ENCODE data around the gene RERE.
A peak's percentile ranks its signal among the peaks of the same experiment; 100 is the strongest.

Gene RERE

DNA sequence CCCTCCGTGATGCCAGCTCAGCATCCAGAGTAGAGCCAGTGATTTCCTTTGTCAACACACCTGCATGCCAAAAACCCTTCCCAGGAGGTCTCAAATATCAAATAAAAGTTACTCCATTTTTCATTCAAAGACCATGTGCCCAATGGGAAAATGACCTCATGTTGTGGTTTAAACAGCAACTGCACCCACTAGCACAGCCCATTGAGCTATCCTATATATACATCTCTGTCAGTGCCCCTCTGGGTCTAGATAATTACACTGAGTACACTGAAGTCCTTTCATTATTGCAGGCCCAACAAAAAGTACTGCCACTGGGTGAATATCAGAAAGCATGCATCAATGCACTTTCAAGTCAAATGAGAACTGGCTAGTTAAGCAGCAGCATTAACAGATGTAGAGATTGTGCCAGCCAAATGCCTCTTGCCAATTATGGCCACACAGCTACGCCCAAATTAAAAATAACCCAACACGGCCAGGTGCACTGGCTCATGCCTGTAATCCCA is 381.8 kb downstream of the RERE start:
- no peak for DNase-seq

DNA sequence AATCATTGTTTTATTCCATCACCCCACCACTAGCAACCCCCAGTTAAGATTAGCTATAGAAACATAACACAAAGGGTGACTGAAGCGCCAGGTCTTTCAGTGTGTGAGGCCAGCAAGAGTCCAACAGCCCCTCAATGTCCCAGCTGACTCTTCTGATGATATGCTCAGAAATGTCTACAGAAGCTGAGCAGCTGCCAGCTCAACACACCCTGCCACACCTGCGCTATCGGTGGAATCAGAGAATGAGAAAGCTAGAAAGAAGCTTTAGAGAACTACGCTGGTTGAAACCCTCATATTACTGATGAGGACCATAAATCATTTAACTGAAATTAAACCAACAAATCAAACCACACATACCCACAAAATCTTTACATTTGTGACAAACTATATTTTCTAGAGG is 383.3 kb downstream of the RERE start:
- DNase-seq, result no peak

GRCh38 chr1:8431784-8432183 is 385.7 kb downstream of the RERE start:
- no peak for DNase-seq

DNA sequence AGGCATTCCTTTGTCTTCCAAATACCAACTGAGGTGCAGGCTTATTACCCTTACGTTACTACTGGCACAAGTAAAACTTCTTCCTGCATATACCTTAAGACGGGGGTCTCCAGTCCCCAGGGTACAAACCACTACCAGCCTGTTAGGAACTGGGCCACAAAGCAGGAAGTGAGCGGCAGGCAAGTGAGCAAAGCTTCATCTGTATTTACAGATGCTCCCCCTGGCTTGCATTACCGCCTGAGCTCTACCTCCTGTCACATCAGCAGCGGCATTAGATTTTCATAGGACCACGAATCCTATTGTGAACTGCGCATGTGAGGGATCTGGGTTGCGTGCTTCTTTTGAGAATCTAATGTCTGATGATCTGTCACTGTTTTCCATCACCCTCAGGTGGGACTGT is 386.4 kb downstream of the RERE start:
- DNase-seq, result no peak

DNA sequence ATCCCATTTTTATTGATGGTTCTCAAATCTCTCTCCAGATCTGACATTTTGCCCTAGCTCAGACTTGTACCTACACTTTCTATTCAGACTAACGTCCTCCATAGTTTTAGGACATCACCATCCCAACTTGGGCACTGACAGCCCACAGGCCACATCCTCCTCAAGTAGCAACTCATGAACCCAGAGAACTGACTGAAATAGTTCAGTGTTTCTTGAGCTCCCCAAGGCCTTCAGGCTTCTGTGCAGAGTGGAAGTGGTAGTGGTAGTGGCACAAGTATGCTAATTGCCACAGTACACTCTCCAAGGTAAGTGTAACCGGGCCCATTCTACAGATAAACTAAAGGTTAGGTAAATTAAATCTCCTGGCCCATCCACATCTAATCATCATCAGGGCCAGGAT is 387.0 kb downstream of the RERE start:
- DNase-seq, result no peak

DNA sequence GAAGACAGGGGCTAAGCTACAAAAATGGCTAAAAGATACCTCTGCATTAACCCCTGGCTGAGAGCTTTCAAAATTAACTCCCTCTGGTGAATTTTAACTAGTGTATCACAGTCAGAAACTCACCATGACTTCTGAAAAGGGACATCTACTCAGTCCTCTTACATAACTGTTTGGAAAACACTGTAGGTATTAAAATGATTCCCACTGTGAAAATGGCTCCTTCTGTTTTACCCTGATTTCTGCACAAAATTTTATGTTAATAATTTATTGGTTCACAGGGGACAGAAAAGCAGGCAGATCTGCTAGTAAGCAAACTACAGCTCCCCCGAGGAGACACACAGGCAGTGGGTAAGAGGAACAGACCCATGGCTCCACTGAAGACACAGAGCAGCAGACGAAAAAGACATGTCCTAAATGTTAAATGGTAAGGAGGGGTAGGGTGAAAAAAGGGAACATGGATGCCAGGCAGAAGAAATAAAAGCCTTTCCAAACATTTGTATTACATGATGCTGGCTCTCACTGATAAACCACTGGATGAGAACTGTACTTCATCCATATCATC is 387.8 kb downstream of the RERE start:
- no peak for DNase-seq

- no peak for DNase-seq
These were observed 389.0 kb downstream of the RERE start for GRCh38 chr1:8428441-8428840.

GRCh38 chr1:8427986-8428385 is 389.5 kb downstream of the RERE start:
- no peak for DNase-seq

DNA sequence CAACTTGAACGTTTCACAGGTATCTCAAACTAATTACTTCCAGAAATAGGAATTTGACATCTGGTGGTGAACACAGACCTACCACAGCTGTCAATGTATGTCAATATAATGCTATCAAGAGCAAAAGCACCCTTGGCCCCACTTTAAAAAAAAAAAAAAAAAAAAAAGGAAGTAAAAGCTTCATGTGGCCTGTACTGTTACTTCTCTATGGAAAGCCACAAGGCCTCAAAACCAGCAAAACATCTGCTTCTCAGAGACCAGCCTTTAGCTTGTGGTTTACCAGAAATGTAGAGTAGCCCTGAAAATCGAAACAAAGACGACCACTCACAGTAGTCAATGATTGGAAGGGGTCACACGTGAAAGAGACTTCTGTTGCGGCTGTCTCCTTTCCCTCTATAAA is 389.9 kb downstream of the RERE start:
- no peak for DNase-seq

GRCh38 chr1:8426996-8427395 is 390.4 kb downstream of the RERE start:
- no peak for DNase-seq

DNA sequence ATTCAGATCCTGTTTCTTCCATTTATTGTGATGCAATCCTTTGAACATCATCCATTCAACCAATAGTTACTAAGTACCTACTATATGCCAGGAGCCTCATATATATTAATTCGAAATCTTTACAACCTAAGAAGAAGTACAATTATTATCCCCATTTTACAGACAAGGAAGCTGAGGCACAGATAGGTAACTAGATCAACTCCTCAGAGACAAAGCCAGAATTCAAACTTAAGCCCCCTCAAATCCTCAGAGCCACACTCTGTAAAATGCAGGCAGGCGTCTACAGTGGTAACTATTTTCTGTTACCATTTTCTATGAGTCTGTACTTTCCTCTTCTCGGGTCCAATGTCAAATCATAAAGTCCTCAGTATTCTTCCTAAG is 391.7 kb downstream of the RERE start:
- DNase-seq, result no peak

GRCh38 chr1:8425150-8425780 is 392.2 kb downstream of the RERE start:
- no peak for DNase-seq

DNA sequence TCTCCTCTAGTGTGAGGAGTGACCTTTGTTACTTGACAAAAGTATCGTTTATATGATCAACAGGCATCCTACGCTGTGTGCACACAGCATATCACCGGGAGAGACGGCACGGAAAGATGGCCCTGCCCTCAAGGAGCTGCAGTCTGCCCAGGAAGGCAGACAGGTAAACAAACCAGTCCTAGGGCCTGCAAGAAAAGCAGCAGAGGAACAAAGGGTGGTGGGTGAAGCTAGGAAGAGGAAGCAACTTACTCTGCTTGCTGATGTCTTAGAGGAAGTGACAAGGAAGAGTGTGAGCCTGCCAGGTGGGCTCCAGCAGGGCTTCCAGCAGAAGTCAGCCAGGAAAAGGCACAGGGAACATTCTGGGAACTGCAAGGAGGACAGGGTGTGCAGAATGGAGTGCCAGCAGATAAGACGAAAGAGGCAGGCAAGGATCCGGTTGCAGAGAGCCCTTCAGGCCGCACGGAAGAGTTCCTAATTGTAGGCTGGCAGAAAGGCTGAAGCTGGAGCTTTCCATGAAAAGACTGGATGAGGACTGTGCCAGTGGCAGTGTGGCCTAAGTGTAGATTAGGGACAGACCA is 392.8 kb downstream of the RERE start:
- DNase-seq, result peak; percentile 23

DNA sequence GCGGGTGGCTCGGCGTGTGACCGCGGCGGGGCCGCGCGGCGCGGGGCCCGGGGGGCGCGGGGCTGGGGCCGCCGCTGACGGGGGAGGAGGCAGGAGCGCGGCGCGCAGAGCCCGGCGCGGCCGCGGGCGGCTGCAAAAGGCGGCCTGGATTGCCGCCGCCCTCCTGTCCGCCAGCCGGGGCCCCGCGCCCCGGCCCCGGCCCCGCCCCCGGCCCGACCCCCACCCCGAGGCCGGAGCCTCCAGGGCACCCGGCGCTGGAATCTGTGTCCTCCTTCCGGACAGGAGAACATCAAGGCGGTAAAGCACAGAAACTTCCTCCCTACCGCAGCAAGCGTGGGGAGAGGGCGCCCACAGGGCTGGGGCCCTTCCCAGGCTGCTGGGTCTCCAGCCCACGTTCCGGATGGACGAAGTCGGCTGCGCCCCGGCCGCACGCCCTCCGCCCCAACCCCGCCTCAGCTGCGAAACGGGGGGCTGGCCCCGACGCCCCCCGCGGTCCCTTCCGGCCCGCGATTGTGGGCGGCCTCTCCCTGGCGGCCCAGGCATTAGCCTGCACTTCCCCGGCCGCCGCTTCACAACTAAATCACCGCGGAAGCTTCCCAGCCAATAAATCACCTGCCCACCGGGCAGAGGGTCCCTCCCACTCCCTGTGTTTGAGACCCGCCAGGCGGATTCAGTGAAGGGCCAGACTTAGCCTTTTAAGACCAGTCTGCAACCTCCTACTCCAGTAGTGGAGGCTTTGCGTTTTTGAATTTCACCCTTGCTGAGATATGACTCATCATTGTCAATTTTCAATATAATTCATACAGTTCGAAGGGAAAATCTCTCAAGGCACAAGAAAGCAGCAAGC is 393.5 kb downstream of the RERE start:
- peak; percentile 26 for DNase-seq

DNA sequence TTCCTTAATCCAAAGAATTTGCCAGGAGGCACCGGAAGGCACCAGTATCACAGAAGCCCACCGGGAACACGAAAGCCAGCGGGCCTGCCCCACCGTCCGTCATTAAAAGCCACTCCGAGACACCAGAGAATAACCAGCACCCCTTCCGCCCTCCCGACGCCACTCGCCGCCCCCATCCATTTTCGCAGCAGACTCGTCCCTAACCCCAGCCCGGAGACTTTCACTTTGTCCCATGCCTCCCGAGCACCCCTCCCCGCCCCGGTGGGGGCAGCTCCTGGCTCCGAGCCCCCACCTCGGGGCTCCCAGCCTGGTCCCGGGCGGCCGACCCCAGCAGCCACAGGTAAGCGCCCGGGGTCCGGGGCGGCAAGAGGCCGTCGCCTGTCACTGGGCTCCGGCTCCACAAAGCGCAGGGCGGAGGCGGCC is 394.2 kb downstream of the RERE start:
- no peak for DNase-seq

- no peak for DNase-seq
These were observed 394.8 kb downstream of the RERE start for GRCh38 chr1:8422510-8423268.

GRCh38 chr1:8421721-8422120 is 395.7 kb downstream of the RERE start:
- no peak for DNase-seq

DNA sequence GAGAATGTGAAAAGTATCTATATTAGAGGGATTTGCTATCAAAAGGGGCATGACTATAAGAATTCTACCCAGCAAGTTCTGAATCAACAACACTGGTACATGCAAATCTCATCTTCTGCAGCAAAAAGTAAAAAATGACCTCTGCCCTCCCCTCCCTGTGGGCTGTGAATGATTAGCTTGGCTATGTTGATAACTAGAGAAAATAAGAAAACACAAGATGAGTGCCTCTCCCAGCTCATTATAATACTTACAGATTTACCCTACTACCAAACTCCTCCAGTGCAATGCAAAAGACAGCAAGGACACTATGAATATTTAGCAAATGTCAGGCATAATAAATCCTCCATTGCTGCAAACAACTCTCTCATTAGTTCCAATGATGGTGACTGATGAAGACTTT is 397.1 kb downstream of the RERE start:
- no peak for DNase-seq

DNA sequence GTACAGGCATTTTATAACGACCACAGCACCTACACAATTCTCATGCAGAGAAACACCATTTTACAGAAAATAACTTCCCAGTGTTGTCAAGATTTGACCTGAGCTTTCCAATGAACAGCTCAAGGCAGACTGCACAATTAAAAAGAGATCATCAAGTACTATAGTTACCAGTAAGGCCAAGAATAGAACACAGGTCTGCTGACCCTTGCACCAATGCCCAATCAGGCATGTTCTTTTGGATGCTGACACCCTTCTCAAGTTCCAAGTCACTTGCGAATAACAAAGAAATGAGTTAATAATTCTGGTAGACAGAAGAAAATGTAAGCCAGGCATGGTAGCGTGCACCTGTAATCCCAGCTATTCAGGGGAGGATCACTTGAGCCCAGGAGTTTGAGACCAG is 397.6 kb downstream of the RERE start:
- DNase-seq, result no peak

GRCh38 chr1:8419172-8419571 is 398.3 kb downstream of the RERE start:
- no peak for DNase-seq

- DNase-seq, result no peak
These were observed 399.1 kb downstream of the RERE start for GRCh38 chr1:8418301-8418700.

DNA sequence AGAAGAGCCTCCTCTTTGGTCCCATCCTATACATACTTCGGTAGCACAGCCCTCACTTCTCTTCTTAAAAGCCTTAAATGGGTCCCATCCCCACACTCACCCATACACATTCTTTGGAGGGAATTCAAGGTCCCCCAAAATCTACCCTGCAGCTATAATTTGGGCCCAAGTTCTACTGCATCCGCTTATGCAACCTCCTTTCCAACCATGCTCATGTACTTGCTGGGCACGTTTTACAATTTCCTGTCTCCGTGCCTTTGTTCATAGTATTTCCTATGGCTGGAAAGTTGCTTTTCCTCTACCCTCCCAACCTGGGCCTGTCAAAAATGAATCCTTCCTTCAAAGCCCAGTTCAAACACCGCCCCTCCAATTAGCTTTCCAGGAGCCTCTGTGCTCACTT is 399.8 kb downstream of the RERE start:
- DNase-seq, result no peak

GRCh38 chr1:8416881-8417280 is 400.6 kb downstream of the RERE start:
- DNase-seq, result no peak
